GM23248 (cell line): ENCODE results near the gene ARHGAP8. TPM values are rescaled to one million over a fixed set of nuclear protein-coding genes. Genes with fewer than 3 reads are reported as not detected.

Source experiments
- DNase-seq: peaks from one replicate; pipeline ENCODE4 v3.0.0-alpha.2; 2015
- H2AFZ ChIP-seq: fragments of 200-600 bp; sonication (generic); 2 replicates; pipeline ENCODE4 v1.6.1; 2016; ENCODE audit warnings: antibody characterized with exemption
- H3F3A ChIP-seq: fragments of 200-600 bp; sonication (generic); 2 replicates; pipeline ENCODE4 v1.6.1; 2016; ENCODE audit warnings: mild to moderate bottlenecking, antibody characterized with exemption, mixed run types; ENCODE audit not compliant: insufficient read depth
- H3K27ac ChIP-seq: fragments of 200-600 bp; sonication (generic); 2 replicates; pipeline ENCODE4 v1.5.1; 2016; ENCODE audit warnings: mild to moderate bottlenecking
- H3K27me3 ChIP-seq: fragments of 200-600 bp; sonication (generic); replicated peaks from 2 replicates; pipeline ENCODE4 v1.6.1; 2016; ENCODE audit warnings: mild to moderate bottlenecking; ENCODE audit not compliant: insufficient read depth
- H3K36me3 ChIP-seq: fragments of 200-600 bp; sonication (generic); 2 replicates; pipeline ENCODE4 v1.6.1; 2016; ENCODE audit warnings: low read depth, mild to moderate bottlenecking
- H3K4me1 ChIP-seq: fragments of 200-600 bp; sonication (generic); 2 replicates; pipeline ENCODE4 v1.6.1; 2016; ENCODE audit warnings: mild to moderate bottlenecking; ENCODE audit not compliant: insufficient read depth
- H3K4me2 ChIP-seq: fragments of 200-600 bp; sonication (generic); one replicate; pipeline ENCODE4 v1.6.1; 2016; ENCODE audit warnings: mild to moderate bottlenecking; ENCODE audit not compliant: unreplicated experiment
- H3K4me3 ChIP-seq: fragments of 200-600 bp; sonication (generic); 2 replicates; pipeline ENCODE4 v1.5.1; 2016; ENCODE audit warnings: mild to moderate bottlenecking
- H3K79me2 ChIP-seq: fragments of 200-600 bp; sonication (generic); 2 replicates; pipeline ENCODE4 v1.6.1; 2016; ENCODE audit warnings: mild to moderate bottlenecking; ENCODE audit not compliant: insufficient read depth
- H3K9ac ChIP-seq: fragments of 200-600 bp; sonication (generic); 2 replicates; pipeline ENCODE4 v1.6.1; 2016; ENCODE audit warnings: mild to moderate bottlenecking
- H3K9me2 ChIP-seq: fragments of 200-600 bp; sonication (generic); 2 replicates; pipeline ENCODE4 v1.6.1; 2016; ENCODE audit warnings: mixed run types, mild to moderate bottlenecking, moderate library complexity; ENCODE audit not compliant: insufficient read depth
- H3K9me3 ChIP-seq: fragments of 200-600 bp; sonication (generic); one replicate; pipeline ENCODE4 v1.6.1; 2017; ENCODE audit warnings: low read depth
- H4K20me1 ChIP-seq: fragments of 200-600 bp; sonication (generic); 2 replicates; pipeline ENCODE4 v1.6.0; 2016; ENCODE audit not compliant: insufficient read depth
- EZH2 ChIP-seq: fragments of 200-600 bp; sonication (generic); IDR thresholded peaks from 2 replicates; pipeline ENCODE4 v1.6.1; 2018; ENCODE audit warnings: antibody characterized with exemption, mild to moderate bottlenecking; ENCODE audit not compliant: insufficient read depth, poor library complexity, severe bottlenecking
- EZH2phosphoT487 ChIP-seq: fragments of 200-600 bp; sonication (generic); IDR thresholded peaks from 2 replicates; pipeline ENCODE4 v1.6.1; 2018; ENCODE audit warnings: antibody characterized with exemption, moderate library complexity, mild to moderate bottlenecking, low read depth; ENCODE audit not compliant: insufficient read depth
- WGBS, 2 experiments: methylation state at CpG; one replicate each; pipeline ENCODE4 v1.1.6; 2015 to 2017; ENCODE audit warnings: low lambda C conversion rate in 2 of 2, low coverage in 1 of 2; ENCODE audit errors: missing lambda C conversion rate in 2 of 2; 5-methylcytosine and 5-hydroxymethylcytosine counted together
- in situ Hi-C: fragments of 300-500 bp; cut with MboI; formaldehyde crosslinking; loops from 2 replicates; pipeline ENCODE4 v1.15.0; 2020
- polyA plus RNA-seq: library from polyadenylated mRNA; unstranded; fragments of >200 nt; fragmentation: Nextera tagmentation; extraction: Ambion mirVana; gene quantifications from 2 replicates; pipeline ENCODE4 v1.2.1, GENCODE V29; 2016
- total RNA-seq: library from RNA; depleted of rRNA; stranded (reverse); fragments of >200 nt; shearing (Covaris generic); gene quantifications from 2 replicates; pipeline ENCODE4 v1.2.3, GENCODE V29; 2014

Gene ARHGAP8
- total and polyA plus RNA-seq, 2 experiments from 2014 or later: 0.54 TPM; not detected in 1

GRCh38 chr22:44710474-44711240 lies 41.7 kb upstream of the ARHGAP8 start:
- H3K27ac ChIP-seq: no peak overlapping the region
- no peaks in the 10 kb centered on the region for H3F3A ChIP-seq
- no peaks in the 10 kb centered on the region for H4K20me1 ChIP-seq
- H3K36me3 ChIP-seq: no peaks in the 10 kb centered on the region
- H3K4me1 ChIP-seq: peaks cover 10% of the 10 kb centered on the region
- DNase-seq: no peak
- TF ChIP-seq EZH2phosphoT487 (no peak), EZH2 (no peak)
- no peaks in the 10 kb centered on the region for H3K9me3 ChIP-seq
- H3K27me3 ChIP-seq: no peaks in the 10 kb centered on the region
- H3K79me2 ChIP-seq: peaks cover 8% of the 10 kb centered on the region; the same call in 1 of the 2 replicates
- no peak overlapping the region for H2AFZ ChIP-seq
- H3K9me2 ChIP-seq: no peaks in the 10 kb centered on the region
- 88 to 94% methylated on average over 22 to 23 of the region's 23 CpGs for WGBS, 2 experiments
- no peak overlapping the region for H3K9ac ChIP-seq
- no peak overlapping the region for H3K4me3 ChIP-seq
- no peak overlapping the region for H3K4me2 ChIP-seq
- in situ Hi-C loops: no loop called here

- in situ Hi-C loops: no loop called here
- peaks cover 10% of the 10 kb centered on the region for H3K4me1 ChIP-seq
- no peaks in the 10 kb centered on the region for H3K9me3 ChIP-seq
- no peaks in the 10 kb centered on the region for H3K27me3 ChIP-seq
- H3K27ac ChIP-seq: no peak overlapping the region
- no peaks in the 10 kb centered on the region for H4K20me1 ChIP-seq
- TF ChIP-seq EZH2phosphoT487: no peak
- no peak for TF ChIP-seq EZH2
- peaks cover 5% of the 10 kb centered on the region; the same call in 1 of the 2 replicates for H3K79me2 ChIP-seq
- H3K9ac ChIP-seq: no peak overlapping the region
- no peak overlapping the region for H2AFZ ChIP-seq
- H3F3A ChIP-seq: no peaks in the 10 kb centered on the region
- 63 to 76% methylated on average over 4 of the region's 4 CpGs for WGBS, 2 experiments
- no peak for DNase-seq
- no peaks in the 10 kb centered on the region for H3K36me3 ChIP-seq
- H3K9me2 ChIP-seq: no peaks in the 10 kb centered on the region
- no peak overlapping the region for H3K4me2 ChIP-seq
- no peak overlapping the region for H3K4me3 ChIP-seq
Observed at GRCh38 chr22:44711241-44711560, 41.2 kb upstream of the ARHGAP8 start.

GRCh38 chr22:44711690-44712555 lies 40.5 kb upstream of the ARHGAP8 start:
- peaks cover 10% of the 10 kb centered on the region for H3K4me1 ChIP-seq
- no peaks in the 10 kb centered on the region for H3K9me2 ChIP-seq
- no peaks in the 10 kb centered on the region for H3K27me3 ChIP-seq
- in situ Hi-C loops: no loop called here
- no peak overlapping the region for H3K4me3 ChIP-seq
- H3K36me3 ChIP-seq: no peaks in the 10 kb centered on the region
- H2AFZ ChIP-seq: no peak overlapping the region
- H4K20me1 ChIP-seq: no peaks in the 10 kb centered on the region
- H3K4me2 ChIP-seq: no peak overlapping the region
- H3K9me3 ChIP-seq: no peaks in the 10 kb centered on the region
- H3K27ac ChIP-seq: no peak overlapping the region
- whole genome bisulfite sequencing, 2 experiments: 50 to 53% methylated on average over 22 to 23 of the region's 23 CpGs
- DNase-seq: peak; percentile 43
- no peak overlapping the region for H3K9ac ChIP-seq
- no peak for TF ChIP-seq EZH2phosphoT487
- no peak for TF ChIP-seq EZH2
- H3K79me2 ChIP-seq: peaks cover 5% of the 10 kb centered on the region; the same call in 1 of the 2 replicates
- no peaks in the 10 kb centered on the region for H3F3A ChIP-seq

GRCh38 chr22:44712962-44713361 lies 39.4 kb upstream of the ARHGAP8 start:
- Histone ChIP-seq H3K4me3 (no peak overlapping the region), H3K9ac (no peak overlapping the region), H3K9me3 (no peaks in the 10 kb centered on the region), H3F3A (no peaks in the 10 kb centered on the region), H3K27me3 (no peaks in the 10 kb centered on the region), H3K9me2 (no peaks in the 10 kb centered on the region), H3K79me2 (peaks cover 5% of the 10 kb centered on the region; the same call in 1 of the 2 replicates), H2AFZ (no peak overlapping the region), H3K4me1 (peaks cover 5% of the 10 kb centered on the region), H4K20me1 (no peaks in the 10 kb centered on the region), H3K27ac (no peak overlapping the region), H3K4me2 (no peak overlapping the region), H3K36me3 (no peaks in the 10 kb centered on the region)
- DNase-seq: no peak
- 79 to 80% methylated on average over 8 of the region's 8 CpGs for WGBS, 2 experiments
- TF ChIP-seq EZH2 (no peak), EZH2phosphoT487 (no peak)
- in situ Hi-C loops: no loop called here
